ENCODE results near the gene NPLOC4.

The NPLOC4 gene

GRCh38 chr17:81512562-81513371, 124.1 kb downstream of the NPLOC4 start, which contains the start of gene ACTG1:
Gene ACTG1 (minus strand): TSS chr17:81512799. CDS start chr17:81512354, 445 bp downstream.
- peak within 1 kb of the TSS; percentile 87 for H3K4me3 ChIP-seq (ENCODE audit: low read length)
- H3K36me3 ChIP-seq (ENCODE audit: insufficient read depth, low read length) = peaks cover 36% of the 10 kb centered on the region

GRCh38 chr17:81511804-81512561, 124.9 kb downstream of the NPLOC4 start:
- Histone ChIP-seq H3K27me3 (ENCODE audit: insufficient read depth, low read length) (no peaks in the 10 kb centered on the region), H3K4me1 (ENCODE audit: insufficient read depth, low read length) (peaks cover 24% of the 10 kb centered on the region), H3K36me3 (ENCODE audit: insufficient read depth, low read length) (peaks cover 36% of the 10 kb centered on the region), H2AFZ (ENCODE audit: low read depth, low read length) (no peak overlapping the region), H3K4me3 (ENCODE audit: low read length) (peak overlapping the region; percentile 87), H3K9me3 (ENCODE audit: low read length) (no peaks in the 10 kb centered on the region)

More at GRCh38 chr17:81512562-81513371, 124.1 kb downstream of the NPLOC4 start, which contains the start of gene ACTG1:
- no peaks in the 10 kb centered on the region for H3K9me3 ChIP-seq (ENCODE audit: low read length)
- peaks cover 24% of the 10 kb centered on the region for H3K4me1 ChIP-seq (ENCODE audit: insufficient read depth, low read length)
- H2AFZ ChIP-seq (ENCODE audit: low read depth, low read length) = no peak within 1 kb of the TSS
- H3K27me3 ChIP-seq (ENCODE audit: insufficient read depth, low read length) = no peaks in the 10 kb centered on the region

- Histone ChIP-seq H3K9me3 (ENCODE audit: low read length) (no peaks in the 10 kb centered on the region), H3K36me3 (ENCODE audit: insufficient read depth, low read length) (peaks cover 36% of the 10 kb centered on the region), H3K4me3 (ENCODE audit: low read length) (peak overlapping the region; percentile 87), H3K27me3 (ENCODE audit: insufficient read depth, low read length) (no peaks in the 10 kb centered on the region), H2AFZ (ENCODE audit: low read depth, low read length) (no peak overlapping the region), H3K4me1 (ENCODE audit: insufficient read depth, low read length) (peaks cover 21% of the 10 kb centered on the region)
Observed at GRCh38 chr17:81511554-81511803, 125.4 kb downstream of the NPLOC4 start.

- peaks cover 36% of the 10 kb centered on the region for H3K36me3 ChIP-seq (ENCODE audit: insufficient read depth, low read length)
- no peak overlapping the region for H2AFZ ChIP-seq (ENCODE audit: low read depth, low read length)
- peaks cover 16% of the 10 kb centered on the region for H3K4me1 ChIP-seq (ENCODE audit: insufficient read depth, low read length)
- H3K4me3 ChIP-seq (ENCODE audit: low read length) = peak overlapping the region; percentile 87
- no peaks in the 10 kb centered on the region for H3K27me3 ChIP-seq (ENCODE audit: insufficient read depth, low read length)
- H3K9me3 ChIP-seq (ENCODE audit: low read length) = no peaks in the 10 kb centered on the region
Observed at GRCh38 chr17:81510785-81511553, 125.9 kb downstream of the NPLOC4 start.

- Histone ChIP-seq H3K36me3 (ENCODE audit: insufficient read depth, low read length) (peaks cover 36% of the 10 kb centered on the region), H3K4me3 (ENCODE audit: low read length) (peak overlapping the region; percentile 87), H3K4me1 (ENCODE audit: insufficient read depth, low read length) (peaks cover 9% of the 10 kb centered on the region), H3K9me3 (ENCODE audit: low read length) (no peaks in the 10 kb centered on the region), H3K27me3 (ENCODE audit: insufficient read depth, low read length) (no peaks in the 10 kb centered on the region), H2AFZ (ENCODE audit: low read depth, low read length) (no peak overlapping the region)
Observed at GRCh38 chr17:81509972-81510784, 126.7 kb downstream of the NPLOC4 start.

- H3K27me3 ChIP-seq (ENCODE audit: insufficient read depth, low read length) = no peaks in the 10 kb centered on the region
- H3K36me3 ChIP-seq (ENCODE audit: insufficient read depth, low read length) = peaks cover 36% of the 10 kb centered on the region
- H3K4me3 ChIP-seq (ENCODE audit: low read length) = peak overlapping the region; percentile 87
- no peaks in the 10 kb centered on the region for H3K9me3 ChIP-seq (ENCODE audit: low read length)
- peaks cover 9% of the 10 kb centered on the region for H3K4me1 ChIP-seq (ENCODE audit: insufficient read depth, low read length)
- H2AFZ ChIP-seq (ENCODE audit: low read depth, low read length) = no peak overlapping the region
Observed at GRCh38 chr17:81509207-81509971, 127.5 kb downstream of the NPLOC4 start.

GRCh38 chr17:81508639-81509206, 128.2 kb downstream of the NPLOC4 start:
- Histone ChIP-seq H3K27me3 (ENCODE audit: insufficient read depth, low read length) (no peaks in the 10 kb centered on the region), H3K36me3 (ENCODE audit: insufficient read depth, low read length) (peaks cover 36% of the 10 kb centered on the region), H2AFZ (ENCODE audit: low read depth, low read length) (no peak overlapping the region), H3K4me1 (ENCODE audit: insufficient read depth, low read length) (peaks cover 9% of the 10 kb centered on the region), H3K9me3 (ENCODE audit: low read length) (no peaks in the 10 kb centered on the region), H3K4me3 (ENCODE audit: low read length) (peak overlapping the region; percentile 87)

Data from neuron (in vitro differentiated cells).